Psoas muscle (tissue), 8 donors: ENCODE data around the gene SH2D5. TPM values are rescaled to one million over a fixed set of nuclear protein-coding genes. Genes with fewer than 3 reads are reported as not detected.

Experiments used
- ATAC-seq, 4 donors: fragments of 200-7000 bp; cut with Tn5 transposase; one replicate each; pipeline ENCODE4 v1.9.1; 2020; ENCODE audit warnings: moderate library complexity in 3 of 4, mild to moderate bottlenecking in 2 of 4
- DNase-seq, 2 donors: peaks; one replicate each; pipeline ENCODE4 v3.0.0-alpha.2; 2020
- H3K27ac ChIP-seq: fragments of 200-600 bp; one replicate; pipeline ENCODE4 v1.8.0; 2022
- H3K27me3 ChIP-seq, 3 donors: fragments of 200-600 bp in 1 of 3; one replicate each; pipeline versions ENCODE4 v1.6.1 to v1.8.0; 2013 to 2022; ENCODE audit warnings: low read length in 2 of 3, mild to moderate bottlenecking in 2 of 3, moderate library complexity in 1 of 3; ENCODE audit not compliant: insufficient read depth in 3 of 3
- H3K36me3 ChIP-seq, 2 donors: fragments of 200-600 bp in 1 of 2; one replicate each; pipeline versions ENCODE4 v1.6.1 to v1.8.0; 2013 to 2022; ENCODE audit warnings: low read depth in 1 of 2, mild to moderate bottlenecking in 1 of 2, moderate library complexity in 1 of 2; ENCODE audit not compliant: insufficient read depth in 1 of 2
- H3K4me1 ChIP-seq: fragments of 200-600 bp; one replicate; pipeline ENCODE4 v1.8.0; 2022
- H3K4me3 ChIP-seq: fragments of 200-600 bp; one replicate; pipeline ENCODE4 v1.8.0; 2022; ENCODE audit warnings: mild to moderate bottlenecking
- H3K9me3 ChIP-seq: fragments of 200-600 bp; one replicate; pipeline ENCODE4 v1.8.0; 2022
- WGBS, 3 donors: extraction: QIAGEN DNeasy Blood & Tissue Kit; methylation state at CpG; one replicate each; pipeline versions ENCODE4 v1.1.6 to v1.1.7; 2013; 5-methylcytosine and 5-hydroxymethylcytosine counted together
- intact Hi-C, 2 donors: fragments of 100-400 bp; cut with DNase I; formaldehyde crosslinking; loops; one replicate each; pipeline versions ENCODE4 v1.11.0 to v1.14.2; 2022
- polyA plus RNA-seq, 3 donors: library from polyadenylated mRNA; stranded (reverse); fragments of 200-250 nt; gene quantifications; one replicate each; pipeline ENCODE4 v1.2.3, GENCODE V29; 2013
- total RNA-seq, 4 donors: library from RNA; stranded (reverse); fragmentation: NEBNext Ultra II Directional in 2 of 4; extraction: Animal tissue kit (Norgen Biotek cat#: 25700) in 2 of 4; gene quantifications; one replicate each; pipeline versions ENCODE4 v1.2.1 to v1.2.4, GENCODE V29; 2021 to 2023
- TF ChIP-seq, protein P1 (sequence below): fragments of 200-600 bp; IDR thresholded peaks from one replicate; pipeline ENCODE4 v1.8.0; 2022; ENCODE audit warnings: antibody characterized with exemption
- donor health status: healthy with polysubstance abuse.
- donor health status: DM: no; HTN: no; CAD: no; lungs with moderate emphysema.
- donor health status: Bipolar disorder and iron deficiency.
- donor health status: healthy.
- donor health status: DM: yes; HTN: yes; CAD: no.
- donor health status: DM: no; HTN: no; CAD: no.
- donor health status: DM: no; HTN: no; CAD: no.
- donor health status: DM: yes; HTN: yes; CAD: no.

SH2D5 gene
- total and polyA plus RNA-seq, 7 donors: 0.09 to 27.9 (median 2.2) TPM

DNA sequence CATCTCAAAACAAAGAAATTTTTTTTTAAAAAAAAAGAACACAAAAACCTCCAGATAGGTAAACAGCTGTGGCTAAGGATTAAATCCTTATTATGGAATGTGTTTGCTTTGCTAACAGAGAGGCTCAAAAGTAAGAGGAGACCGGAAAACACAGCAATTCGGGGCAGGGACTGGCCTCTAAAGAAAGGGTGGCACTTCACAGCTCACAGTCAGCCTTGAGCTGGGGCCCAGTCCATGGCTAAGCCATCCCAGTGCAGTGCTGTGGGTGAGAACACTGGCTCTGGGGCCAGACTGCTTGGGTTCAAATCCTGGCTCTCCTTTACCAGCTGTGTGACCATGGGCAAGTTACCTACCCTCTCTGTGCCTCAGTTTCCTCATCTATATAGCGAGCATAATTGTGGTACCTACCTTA is 42.9 kb downstream of the SH2D5 start:
- Histone ChIP-seq H3K4me1 (no peaks in the 10 kb centered on the region), H3K9me3 (no peaks in the 10 kb centered on the region), H3K27me3 (no peaks in the 10 kb centered on the region), H3K4me3 (no peak overlapping the region), H3K27ac (no peak overlapping the region), H3K36me3 (no peaks in the 10 kb centered on the region)
- WGBS, 3 donors: 83 to 94% (median 85%) methylated on average over 3 of the region's 3 CpGs
- TF ChIP-seq, protein P1, sequence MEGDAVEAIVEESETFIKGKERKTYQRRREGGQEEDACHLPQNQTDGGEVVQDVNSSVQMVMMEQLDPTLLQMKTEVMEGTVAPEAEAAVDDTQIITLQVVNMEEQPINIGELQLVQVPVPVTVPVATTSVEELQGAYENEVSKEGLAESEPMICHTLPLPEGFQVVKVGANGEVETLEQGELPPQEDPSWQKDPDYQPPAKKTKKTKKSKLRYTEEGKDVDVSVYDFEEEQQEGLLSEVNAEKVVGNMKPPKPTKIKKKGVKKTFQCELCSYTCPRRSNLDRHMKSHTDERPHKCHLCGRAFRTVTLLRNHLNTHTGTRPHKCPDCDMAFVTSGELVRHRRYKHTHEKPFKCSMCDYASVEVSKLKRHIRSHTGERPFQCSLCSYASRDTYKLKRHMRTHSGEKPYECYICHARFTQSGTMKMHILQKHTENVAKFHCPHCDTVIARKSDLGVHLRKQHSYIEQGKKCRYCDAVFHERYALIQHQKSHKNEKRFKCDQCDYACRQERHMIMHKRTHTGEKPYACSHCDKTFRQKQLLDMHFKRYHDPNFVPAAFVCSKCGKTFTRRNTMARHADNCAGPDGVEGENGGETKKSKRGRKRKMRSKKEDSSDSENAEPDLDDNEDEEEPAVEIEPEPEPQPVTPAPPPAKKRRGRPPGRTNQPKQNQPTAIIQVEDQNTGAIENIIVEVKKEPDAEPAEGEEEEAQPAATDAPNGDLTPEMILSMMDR: no peak
- DNase-seq: no peak
- ATAC-seq: no peak
- intact Hi-C loops: loop anchor here in 1 of 2 donors (10.0 kb wide), 1 partner anchor 295 kb away; no protein-coding TSS in a partner anchor

DNA sequence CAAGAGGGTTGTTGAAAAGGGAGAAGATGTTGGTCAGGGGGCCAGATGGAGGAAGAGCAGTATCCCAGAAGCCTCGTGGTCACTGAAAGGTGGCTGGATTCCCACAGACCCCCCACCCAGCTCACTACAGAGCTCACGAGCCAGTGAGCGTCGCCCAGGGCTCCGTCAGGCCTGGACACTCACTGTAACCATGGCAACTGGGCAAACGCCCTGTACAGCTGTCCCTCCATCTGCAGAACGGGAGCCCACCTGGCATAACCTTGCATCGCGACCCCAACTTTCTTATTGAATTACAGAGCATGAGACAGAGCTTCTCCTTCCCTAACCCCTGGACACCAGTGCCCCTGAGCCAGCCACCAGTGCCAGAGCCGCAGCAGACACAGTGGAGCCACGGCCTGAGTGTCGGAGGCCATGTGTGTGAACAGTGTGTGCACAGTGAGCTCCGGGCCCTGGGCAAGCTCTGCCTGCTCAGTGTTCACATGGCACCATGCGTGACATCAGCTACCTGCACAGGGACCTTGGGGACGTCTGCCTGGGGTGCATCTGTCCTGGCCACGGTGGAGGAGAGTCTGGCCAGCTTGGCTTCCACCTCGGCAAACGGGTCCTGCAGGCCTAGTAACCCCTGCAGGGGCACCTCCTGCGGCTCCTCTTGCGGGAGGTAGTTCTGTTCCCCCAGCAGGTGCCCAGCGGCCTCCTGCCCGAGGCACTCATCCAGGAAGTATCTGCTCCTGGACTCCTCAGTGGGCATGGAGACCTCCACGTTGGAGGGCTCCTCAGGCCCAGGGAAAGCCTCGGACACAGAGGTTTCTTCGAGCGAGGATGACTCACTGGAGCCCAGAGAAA is 45.4 kb downstream of the SH2D5 start:
- no peaks in the 10 kb centered on the region for H3K4me1 ChIP-seq
- TF ChIP-seq, protein P1: no peak
- intact Hi-C loops: no loop called here
- DNase-seq (no peak), ATAC-seq (no peak)
- H3K36me3 ChIP-seq: no peaks in the 10 kb centered on the region
- no peaks in the 10 kb centered on the region for H3K27me3 ChIP-seq
- WGBS, 3 donors: 66 to 76% (median 68%) methylated on average over 25 to 26 of the region's 26 CpGs
- no peaks in the 10 kb centered on the region for H3K9me3 ChIP-seq
- no peak overlapping the region for H3K4me3 ChIP-seq
- no peak overlapping the region for H3K27ac ChIP-seq

DNA sequence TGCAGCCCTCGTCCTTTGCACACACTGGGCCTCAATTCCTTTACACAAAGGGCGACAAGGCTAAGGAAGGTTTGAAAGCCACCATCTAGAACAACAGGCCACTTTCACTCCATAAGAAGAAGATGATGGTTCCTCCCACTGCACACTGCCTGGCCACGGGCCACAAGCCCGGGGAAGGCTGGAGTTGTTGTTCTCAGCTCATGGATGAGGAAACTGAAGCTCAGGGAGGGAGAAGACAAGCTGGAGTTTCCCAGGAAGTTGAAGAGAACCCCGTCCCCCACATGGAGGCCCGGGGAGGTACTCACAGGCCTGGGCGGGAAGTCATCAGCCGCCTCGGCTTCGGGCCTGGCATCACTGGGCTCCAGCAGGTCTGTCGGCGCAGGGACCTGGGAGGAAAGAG is 46.8 kb downstream of the SH2D5 start:
- Histone ChIP-seq H3K36me3 (no peaks in the 10 kb centered on the region), H3K27me3 (no peaks in the 10 kb centered on the region), H3K4me1 (no peaks in the 10 kb centered on the region), H3K27ac (peak overlapping the region; percentile 80), H3K4me3 (no peak overlapping the region), H3K9me3 (no peaks in the 10 kb centered on the region)
- 70 to 78% (median 73%) methylated on average over 12 of the region's 12 CpGs for WGBS, 3 donors
- ATAC-seq (peak in 1 of 4 donors; percentile 7), DNase-seq (no peak)
- TF ChIP-seq, protein P1: no peak
- intact Hi-C loops: no loop called here

DNA sequence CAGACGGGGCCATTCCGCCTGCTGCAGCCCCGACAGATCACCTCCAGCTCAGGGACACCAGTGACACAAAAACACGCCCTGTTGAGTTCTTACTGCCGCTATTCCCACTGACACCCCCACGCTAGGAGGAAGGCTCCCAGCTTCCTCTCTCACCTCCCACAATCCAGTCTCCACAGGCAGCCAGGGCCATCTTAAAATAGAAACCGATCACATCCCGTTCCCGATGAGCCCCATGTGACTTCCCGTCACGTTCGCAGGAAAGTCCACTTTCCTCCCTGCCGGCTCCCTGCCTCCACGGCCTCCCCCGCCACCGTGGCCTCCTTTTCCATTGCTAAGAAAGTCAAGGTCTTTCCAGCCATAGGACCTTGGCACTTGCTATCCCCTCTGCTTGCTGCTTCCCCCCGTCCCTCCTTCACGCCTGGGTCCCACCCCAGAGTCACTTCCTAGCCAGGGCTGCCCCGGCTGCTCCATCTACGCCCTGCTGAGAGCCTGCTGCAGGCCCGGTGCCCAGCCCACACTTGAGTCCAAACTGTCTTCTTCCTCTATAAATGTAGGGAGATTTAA is 47.3 kb downstream of the SH2D5 start:
- no peaks in the 10 kb centered on the region for H3K36me3 ChIP-seq
- H3K27ac ChIP-seq: peak overlapping the region; percentile 80
- no peaks in the 10 kb centered on the region for H3K4me1 ChIP-seq
- DNase-seq (peak; percentile 43 to 63), ATAC-seq (peak in 3 of 4 donors; percentile 48 to 65 (median 51))
- no peaks in the 10 kb centered on the region for H3K9me3 ChIP-seq
- no peaks in the 10 kb centered on the region for H3K27me3 ChIP-seq
- 60 to 69% (median 64%) methylated on average over 20 to 21 of the region's 21 CpGs for WGBS, 3 donors
- peak overlapping the region; percentile 58 for H3K4me3 ChIP-seq
- intact Hi-C loops: no loop called here
- TF ChIP-seq, protein P1: no peak
